T-helper 1 cell treated with Interleukin-12 subunit alpha and Interleukin-12 subunit beta and Interleukin-4 antibody, amounts not matched to agents 30 μg/mL and 1 μg/mL, for 36 hours (primary cell): ENCODE results near the gene SPTBN4.
"Not testable (repeated sequence)": the region's sequence is repeated elsewhere in the genome, so short reads cannot be mapped to it uniquely, and the experiment has no call there.

Experiments
- H3K27ac Mint-ChIP-seq: one replicate; pipeline ENCODE4 v1.8.0; 2021; ENCODE audit warnings: mild to moderate bottlenecking, mixed read lengths
- H3K27me3 Mint-ChIP-seq: one replicate; pipeline ENCODE4 v1.8.0; 2021; ENCODE audit warnings: low read depth, mixed read lengths
- H3K36me3 Mint-ChIP-seq: one replicate; pipeline ENCODE4 v1.8.0; 2021; ENCODE audit warnings: low read depth, mixed read lengths
- H3K4me1 Mint-ChIP-seq: one replicate; pipeline ENCODE4 v1.8.0; 2021; ENCODE audit warnings: low read depth, mixed read lengths
- H3K4me3 Mint-ChIP-seq: one replicate; pipeline ENCODE4 v1.8.0; 2021; ENCODE audit warnings: mild to moderate bottlenecking, moderate library complexity, mixed read lengths
- H3K9me3 Mint-ChIP-seq: one replicate; pipeline ENCODE4 v1.8.0; 2021; ENCODE audit warnings: mixed read lengths

SPTBN4 gene

GRCh38 chr19:40428197-40428596 is 38.6 kb upstream of the SPTBN4 start:
- H3K9me3 Mint-ChIP-seq, H3K27ac Mint-ChIP-seq, H3K4me1 Mint-ChIP-seq, H3K27me3 Mint-ChIP-seq, H3K36me3 Mint-ChIP-seq, H3K4me3 Mint-ChIP-seq: not testable (repeated sequence)

- not testable (repeated sequence) for H3K9me3 Mint-ChIP-seq, H3K4me1 Mint-ChIP-seq, H3K27ac Mint-ChIP-seq
Measured at GRCh38 chr19:40430242-40430641, 36.6 kb upstream of the SPTBN4 start.

DNA sequence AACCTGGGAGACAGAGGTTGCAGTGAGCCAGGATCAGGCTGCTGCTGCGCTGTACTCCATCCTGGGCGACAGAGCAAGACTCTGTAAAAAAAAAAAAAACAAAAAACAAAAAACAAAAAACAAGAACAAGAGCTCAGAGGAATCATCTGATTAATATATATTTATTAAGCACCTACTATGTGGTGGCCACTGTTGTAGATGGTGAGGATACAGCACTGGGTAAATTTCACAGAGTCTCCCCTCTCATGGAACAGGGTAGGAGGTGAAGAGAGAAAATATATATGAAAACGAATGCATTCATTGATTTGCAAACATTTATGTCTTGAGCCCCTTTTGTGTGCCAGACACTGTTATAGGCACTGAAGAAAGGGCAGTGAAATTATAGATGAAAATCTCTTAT is 35.1 kb upstream of the SPTBN4 start:
- H3K9me3 Mint-ChIP-seq = no peaks in the 10 kb centered on the region
- no peak overlapping the region for H3K27ac Mint-ChIP-seq
- H3K4me3 Mint-ChIP-seq = peak overlapping the region; percentile 31
- H3K4me1 Mint-ChIP-seq = peaks cover 9% of the 10 kb centered on the region
- H3K36me3 Mint-ChIP-seq = peaks cover 1% of the 10 kb centered on the region
- no peaks in the 10 kb centered on the region for H3K27me3 Mint-ChIP-seq

More at GRCh38 chr19:40430242-40430641, 36.6 kb upstream of the SPTBN4 start:
- not testable (repeated sequence) for H3K4me3 Mint-ChIP-seq, H3K27me3 Mint-ChIP-seq, H3K36me3 Mint-ChIP-seq

DNA sequence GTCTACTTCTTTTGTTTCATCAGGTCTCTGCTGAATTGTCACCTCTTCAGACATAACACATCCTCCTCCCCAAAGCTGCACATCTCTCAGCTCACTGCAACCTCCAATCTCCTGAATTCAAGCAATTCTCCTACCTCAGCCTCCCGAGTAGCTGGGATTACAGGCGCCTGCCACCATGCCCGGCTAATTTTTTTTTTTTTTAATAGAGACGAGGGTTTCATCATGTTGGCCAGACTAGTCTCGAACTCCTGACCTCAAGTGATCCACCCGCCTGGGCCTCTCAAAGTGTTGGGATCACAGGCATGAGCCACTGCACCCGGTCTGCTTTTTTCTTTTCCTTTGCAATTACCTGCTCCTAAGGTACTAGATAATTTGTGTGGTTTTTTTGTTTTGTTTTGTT is 34.0 kb upstream of the SPTBN4 start:
- not testable (repeated sequence) for H3K4me1 Mint-ChIP-seq, H3K9me3 Mint-ChIP-seq, H3K36me3 Mint-ChIP-seq, H3K27me3 Mint-ChIP-seq
- H3K4me3 Mint-ChIP-seq = peak overlapping the region; percentile 95
- peak overlapping the region; percentile 99 for H3K27ac Mint-ChIP-seq

DNA sequence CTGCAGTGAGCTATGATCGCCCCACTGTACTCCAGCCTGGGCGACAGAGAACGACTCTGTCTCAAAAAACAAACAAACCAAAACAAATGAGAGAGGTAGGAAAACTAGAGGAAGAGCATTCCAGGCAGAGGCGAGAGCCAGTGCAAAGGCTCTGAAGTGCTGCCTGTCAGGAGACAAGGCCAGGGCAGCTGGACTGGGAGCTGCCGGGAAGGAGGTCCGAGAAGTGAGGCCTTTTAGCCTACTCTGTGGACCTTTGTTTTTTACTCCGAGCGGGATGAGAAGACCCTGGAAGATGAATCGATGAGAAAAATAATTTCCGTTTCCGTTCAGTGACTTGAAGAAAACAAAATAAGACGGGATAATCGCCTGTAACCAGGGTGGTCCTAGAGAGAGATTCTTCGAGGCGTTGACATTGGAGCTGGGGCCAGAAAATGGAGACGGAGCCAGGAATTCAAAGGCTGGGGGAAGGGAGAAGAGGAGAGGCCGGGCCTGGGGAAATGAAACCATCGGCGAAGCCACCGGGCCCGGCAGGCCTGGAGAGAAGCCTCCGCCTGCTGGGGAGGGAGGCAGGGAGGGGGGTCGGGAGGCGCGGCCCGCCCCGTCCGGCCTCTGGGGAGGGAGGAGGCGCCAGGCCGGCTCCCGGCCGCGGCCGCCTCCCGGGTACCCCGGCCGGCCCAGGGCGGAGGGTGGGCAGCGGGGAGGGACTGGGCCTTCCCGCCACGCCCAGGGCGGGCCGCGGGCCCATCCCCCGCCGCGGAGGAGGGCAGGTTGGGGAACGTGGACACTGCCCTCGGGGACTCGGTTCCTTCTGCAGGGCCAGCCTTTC is 33.2 kb upstream of the SPTBN4 start:
- Mint-ChIP-seq H3K27me3 (no peaks in the 10 kb centered on the region), H3K4me1 (peaks cover 9% of the 10 kb centered on the region), H3K27ac (peak overlapping the region; percentile 99), H3K4me3 (peak overlapping the region; percentile 95), H3K36me3 (peaks cover 1% of the 10 kb centered on the region), H3K9me3 (no peaks in the 10 kb centered on the region)

DNA sequence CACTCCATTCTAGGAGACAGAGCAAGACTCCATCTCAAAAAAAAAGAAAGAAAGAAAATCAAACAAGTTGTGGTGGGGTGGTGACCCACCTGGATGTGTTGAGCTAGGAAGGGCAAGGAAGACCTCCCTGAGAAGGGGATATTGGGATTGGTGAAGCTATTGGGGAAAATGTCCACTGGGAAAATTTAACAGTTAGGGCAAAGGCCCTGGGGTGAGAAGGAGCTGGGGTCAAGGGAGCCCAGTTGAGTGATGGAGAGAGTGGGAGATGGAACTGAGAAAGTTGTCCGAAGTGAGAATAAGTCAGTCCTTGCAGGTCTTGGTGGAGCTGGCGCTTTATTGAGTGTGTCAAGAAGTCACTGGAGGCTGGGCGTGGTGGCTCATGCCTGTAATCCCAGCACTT is 28.5 kb upstream of the SPTBN4 start:
- H3K27ac Mint-ChIP-seq = no peak overlapping the region
- H3K4me3 Mint-ChIP-seq = no peak overlapping the region
- no peaks in the 10 kb centered on the region for H3K9me3 Mint-ChIP-seq
- H3K27me3 Mint-ChIP-seq = no peaks in the 10 kb centered on the region
- H3K4me1 Mint-ChIP-seq = peaks cover 19% of the 10 kb centered on the region
- H3K36me3 Mint-ChIP-seq = peaks cover 10% of the 10 kb centered on the region

- Mint-ChIP-seq H3K9me3 (no peaks in the 10 kb centered on the region), H3K4me3 (peak overlapping the region; percentile 100), H3K27ac (no peak overlapping the region), H3K4me1 (peaks cover 17% of the 10 kb centered on the region), H3K27me3 (no peaks in the 10 kb centered on the region), H3K36me3 (peaks cover 11% of the 10 kb centered on the region)
Measured at GRCh38 chr19:40441719-40442253, 25.0 kb upstream of the SPTBN4 start.

- Mint-ChIP-seq H3K4me3 (peak overlapping the region; percentile 100), H3K4me1 (peaks cover 17% of the 10 kb centered on the region), H3K27ac (peak overlapping the region; percentile 99), H3K27me3 (no peaks in the 10 kb centered on the region), H3K9me3 (no peaks in the 10 kb centered on the region), H3K36me3 (peaks cover 11% of the 10 kb centered on the region)
Measured at GRCh38 chr19:40442328-40443130, 24.3 kb upstream of the SPTBN4 start.

- H3K9me3 Mint-ChIP-seq = no peaks in the 10 kb centered on the region
- peaks cover 11% of the 10 kb centered on the region for H3K36me3 Mint-ChIP-seq
- H3K27me3 Mint-ChIP-seq = no peaks in the 10 kb centered on the region
- peak overlapping the region; percentile 100 for H3K4me3 Mint-ChIP-seq
- H3K4me1 Mint-ChIP-seq = peaks cover 17% of the 10 kb centered on the region
- peak overlapping the region; percentile 99 for H3K27ac Mint-ChIP-seq
Measured at GRCh38 chr19:40443131-40443999, 23.4 kb upstream of the SPTBN4 start.

DNA sequence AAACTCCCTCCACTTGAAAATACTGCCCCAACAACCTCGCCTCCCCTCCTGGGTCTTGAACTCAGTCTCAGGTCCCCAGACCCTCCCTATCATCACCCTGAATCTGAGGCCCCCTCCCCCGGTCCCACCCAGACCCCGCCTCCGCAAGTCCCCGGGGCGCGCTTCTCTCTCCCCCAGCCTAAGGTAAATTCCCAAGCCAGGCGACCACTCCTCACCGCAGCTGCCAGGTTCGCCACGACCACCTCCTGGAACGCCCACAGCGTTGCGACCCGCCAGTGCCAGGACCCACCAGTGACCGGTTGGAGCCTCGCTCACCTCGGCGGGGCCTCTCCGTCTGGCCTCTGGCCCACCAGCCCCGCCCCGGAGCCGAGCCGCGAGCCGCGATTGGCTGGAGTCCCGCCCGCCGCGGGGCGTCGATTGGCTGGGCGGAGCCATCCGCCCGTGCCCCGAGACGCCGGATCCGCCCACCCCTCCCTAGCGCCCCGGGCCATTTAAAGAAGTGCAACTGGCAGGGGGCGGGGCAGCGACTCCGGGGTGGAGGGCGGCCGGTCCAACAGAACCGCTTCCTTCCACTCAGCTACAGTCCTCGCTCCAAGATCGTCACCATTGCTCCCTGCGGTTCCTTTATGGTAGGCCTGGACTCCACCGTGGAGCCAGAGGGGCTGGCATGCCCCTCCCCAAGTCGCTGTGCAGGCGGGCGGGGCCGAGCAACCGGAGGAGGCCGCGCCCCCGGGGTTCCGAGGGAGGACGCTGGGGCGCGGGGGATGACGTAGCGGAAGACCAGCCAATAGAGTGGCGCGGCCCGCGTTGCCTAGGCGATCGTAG is 22.6 kb upstream of the SPTBN4 start, which contains the start of gene SERTAD3:
TSS of gene SERTAD3 (minus strand) at position 336 of the 825 bp plus-strand sequence. CDS start 2,255 bp downstream, outside the sequence.
- H3K4me3 Mint-ChIP-seq = peak within 1 kb of the TSS; percentile 100
- H3K27ac Mint-ChIP-seq = peak within 1 kb of the TSS; percentile 99
- peaks cover 17% of the 10 kb centered on the region for H3K4me1 Mint-ChIP-seq
- H3K36me3 Mint-ChIP-seq = peaks cover 11% of the 10 kb centered on the region
- H3K27me3 Mint-ChIP-seq = no peaks in the 10 kb centered on the region
- no peaks in the 10 kb centered on the region for H3K9me3 Mint-ChIP-seq

DNA sequence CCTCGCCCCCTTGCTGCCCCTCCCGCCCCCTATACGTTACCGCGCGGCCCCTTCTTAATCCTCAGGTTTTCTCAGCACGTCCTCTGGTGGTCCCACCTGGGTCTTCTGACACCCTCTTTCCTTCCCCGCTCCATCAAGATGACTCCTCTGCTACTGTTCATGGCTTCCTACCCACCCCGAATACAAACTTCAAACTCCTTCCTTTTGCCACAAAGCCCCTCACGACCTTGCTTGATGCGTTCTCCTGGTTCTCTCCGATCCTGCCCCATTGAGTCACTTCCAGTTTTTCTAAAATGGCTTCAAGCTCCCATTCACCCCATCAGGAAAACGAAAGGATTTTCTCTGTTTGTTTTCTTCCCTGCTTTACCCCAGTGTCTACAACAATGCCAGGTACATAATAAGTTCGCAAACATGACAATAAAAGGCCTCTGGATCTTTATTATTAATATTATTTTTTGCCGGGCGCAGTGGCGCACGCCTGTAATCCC is 21.9 kb upstream of the SPTBN4 start:
- H3K4me1 Mint-ChIP-seq = peaks cover 13% of the 10 kb centered on the region
- H3K27ac Mint-ChIP-seq = peak overlapping the region; percentile 90
- H3K36me3 Mint-ChIP-seq = peaks cover 13% of the 10 kb centered on the region
- H3K9me3 Mint-ChIP-seq = no peaks in the 10 kb centered on the region
- no peaks in the 10 kb centered on the region for H3K27me3 Mint-ChIP-seq
- H3K4me3 Mint-ChIP-seq = peak overlapping the region; percentile 100

- H3K36me3 Mint-ChIP-seq = peaks cover 11% of the 10 kb centered on the region
Measured at GRCh38 chr19:40445780-40446262, 21.0 kb upstream of the SPTBN4 start.

DNA sequence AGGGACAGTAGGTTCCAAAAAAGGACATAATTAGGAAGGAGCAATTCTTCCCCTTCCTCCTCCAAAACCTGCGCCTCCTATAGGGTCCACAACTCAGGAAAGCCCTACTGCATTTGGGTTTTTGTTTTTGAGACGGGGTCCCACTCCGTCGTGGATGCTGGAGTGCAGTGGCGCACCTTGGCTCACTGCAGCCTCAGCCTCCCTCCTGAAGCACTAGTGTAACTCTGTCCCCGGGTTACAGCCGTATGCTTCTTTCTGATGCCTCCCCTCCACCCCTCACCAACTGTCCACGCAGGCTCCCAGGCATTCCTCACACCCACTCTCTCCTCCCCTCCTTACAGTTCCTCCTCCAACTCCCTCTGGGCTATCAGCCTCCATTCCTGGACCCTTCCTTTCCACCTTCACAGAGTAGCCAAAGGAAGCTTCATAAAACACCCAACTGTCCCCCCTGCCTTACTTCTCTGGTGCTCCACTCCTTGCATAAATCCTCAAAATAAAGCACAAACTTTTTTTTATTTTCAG is 20.5 kb upstream of the SPTBN4 start:
- Mint-ChIP-seq H3K9me3 (no peaks in the 10 kb centered on the region), H3K4me3 (peak overlapping the region; percentile 50), H3K27me3 (no peaks in the 10 kb centered on the region), H3K36me3 (peaks cover 11% of the 10 kb centered on the region), H3K27ac (no peak overlapping the region), H3K4me1 (peaks cover 13% of the 10 kb centered on the region)

More at GRCh38 chr19:40445780-40446262, 21.0 kb upstream of the SPTBN4 start:
- no peaks in the 10 kb centered on the region for H3K27me3 Mint-ChIP-seq
- peak overlapping the region; percentile 67 for H3K4me3 Mint-ChIP-seq
- H3K27ac Mint-ChIP-seq = peak overlapping the region; percentile 41
- H3K9me3 Mint-ChIP-seq = no peaks in the 10 kb centered on the region
- peaks cover 13% of the 10 kb centered on the region for H3K4me1 Mint-ChIP-seq
